Subcutaneous abdominal adipose tissue (tissue), 5 donors: ENCODE results near the gene KCNMA1.

Experiments used
- H3K27ac ChIP-seq: one replicate; pipeline ENCODE4 v1.7.0; 2013; ENCODE audit warnings: low read depth, mild to moderate bottlenecking, inconsistent platforms, low read length, moderate library complexity
- H3K27me3 ChIP-seq, 5 donors: one replicate each; pipeline ENCODE4 v1.7.0; 2013; ENCODE audit warnings: low read length in 5 of 5, inconsistent platforms in 1 of 5; ENCODE audit not compliant: control insufficient read depth in 5 of 5, insufficient read depth in 4 of 5
- H3K36me3 ChIP-seq, 5 donors: one replicate each; pipeline ENCODE4 v1.7.0; 2013; ENCODE audit warnings: low read length in 5 of 5; ENCODE audit not compliant: control insufficient read depth in 5 of 5, insufficient read depth in 5 of 5
- H3K4me1 ChIP-seq, 5 donors: one replicate each; pipeline ENCODE4 v1.7.0; 2013; ENCODE audit warnings: low read length in 5 of 5, mild to moderate bottlenecking in 3 of 5, moderate library complexity in 1 of 5; ENCODE audit not compliant: control insufficient read depth in 5 of 5, insufficient read depth in 5 of 5
- H3K4me3 ChIP-seq, 5 donors: one replicate each; pipeline ENCODE4 v1.7.0; 2013; ENCODE audit warnings: low read length in 5 of 5, low read depth in 1 of 5
- H3K9ac ChIP-seq, 5 donors: one replicate each; pipeline ENCODE4 v1.7.0; 2013; ENCODE audit warnings: low read length in 5 of 5, mild to moderate bottlenecking in 4 of 5, moderate library complexity in 3 of 5
- H3K9me3 ChIP-seq, 5 donors: one replicate each; pipeline ENCODE4 v1.7.0; 2013; ENCODE audit warnings: low read length in 5 of 5; ENCODE audit not compliant: control insufficient read depth in 5 of 5
- donor health status: healthy.
- donor health status: healthy.
- donor health status: healthy.
- donor health status: healthy.
- donor health status: healthy.

Gene KCNMA1

DNA sequence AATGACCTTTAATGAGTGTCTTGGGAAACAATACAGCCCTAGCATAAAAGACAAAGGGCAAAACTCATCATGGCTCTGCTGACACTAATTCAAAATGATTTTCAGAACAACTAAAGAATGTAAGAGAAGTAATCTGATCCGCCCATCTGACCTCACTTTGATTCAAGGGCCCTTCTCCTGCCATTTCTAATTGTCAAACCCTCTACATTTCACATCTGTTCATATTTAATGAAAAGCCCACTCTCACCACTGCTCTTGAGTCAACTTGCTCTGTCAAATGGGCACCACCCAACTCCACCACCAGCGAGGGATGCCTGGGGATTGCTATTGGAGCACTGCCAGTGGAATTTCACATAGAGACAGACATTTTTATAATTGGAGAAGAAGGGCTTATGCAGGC is 639.2 kb downstream of the KCNMA1 start:
- Histone ChIP-seq H3K4me1 (no peaks in the 10 kb centered on the region), H3K27me3 (no peaks in the 10 kb centered on the region), H3K9me3 (no peaks in the 10 kb centered on the region)

DNA sequence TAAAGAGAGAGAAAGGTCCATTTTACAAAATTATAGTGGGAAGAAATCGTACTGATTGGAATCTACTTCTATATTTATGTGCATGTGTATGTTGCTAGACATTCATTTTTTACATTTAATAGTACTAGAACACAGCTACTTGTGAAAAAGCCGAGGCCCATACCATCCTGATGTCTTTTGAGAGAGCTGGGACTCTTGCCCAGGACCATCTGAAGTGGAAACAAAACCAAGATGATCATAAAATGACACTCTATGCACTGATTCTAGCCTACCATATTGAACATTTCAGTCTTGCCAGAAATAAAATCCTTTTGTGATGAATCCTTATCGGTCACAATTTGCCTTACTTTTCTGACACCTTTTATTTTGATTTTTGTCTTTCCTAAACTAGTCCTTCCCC is 640.0 kb downstream of the KCNMA1 start:
- no peaks in the 10 kb centered on the region for H3K36me3 ChIP-seq
- H3K4me3 ChIP-seq, result no peak overlapping the region
- no peak overlapping the region for H3K9ac ChIP-seq
- H3K27me3 ChIP-seq, result no peaks in the 10 kb centered on the region
- H3K9me3 ChIP-seq, result no peaks in the 10 kb centered on the region
- H3K27ac ChIP-seq, result no peak overlapping the region
- peaks cover 0 to 4% (median 0%) of the 10 kb centered on the region in 5 donors for H3K4me1 ChIP-seq

More for the DNA sequence above, 639.2 kb downstream of the KCNMA1 start:
- Histone ChIP-seq H3K4me3 (no peak overlapping the region), H3K27ac (no peak overlapping the region), H3K36me3 (no peaks in the 10 kb centered on the region), H3K9ac (no peak overlapping the region)

DNA sequence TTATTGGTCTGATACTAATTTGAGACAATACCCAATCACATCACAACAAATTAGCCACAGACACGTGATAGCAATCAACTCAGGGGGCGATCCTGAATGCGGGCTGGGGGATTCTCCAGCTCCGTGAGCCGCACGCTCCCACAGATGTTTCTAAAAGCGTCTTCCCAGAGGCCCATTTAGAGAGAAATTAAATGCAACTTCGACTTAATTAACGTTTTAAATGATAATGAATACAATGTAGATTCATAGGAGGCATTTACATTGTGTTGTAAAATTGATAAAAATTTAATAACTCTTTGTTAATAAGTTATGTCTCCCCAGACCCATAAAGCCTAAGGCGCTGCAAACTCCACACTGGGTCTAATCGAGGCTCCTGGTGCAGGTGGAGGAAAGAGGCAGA is 642.6 kb downstream of the KCNMA1 start:
- H3K27me3 ChIP-seq, result no peaks in the 10 kb centered on the region
- H3K4me3 ChIP-seq, result no peak overlapping the region
- H3K4me1 ChIP-seq, result peaks cover 4 to 18% (median 13%) of the 10 kb centered on the region in 5 donors
- no peak overlapping the region for H3K27ac ChIP-seq
- no peaks in the 10 kb centered on the region for H3K36me3 ChIP-seq
- H3K9ac ChIP-seq, result no peak overlapping the region
- no peaks in the 10 kb centered on the region for H3K9me3 ChIP-seq

DNA sequence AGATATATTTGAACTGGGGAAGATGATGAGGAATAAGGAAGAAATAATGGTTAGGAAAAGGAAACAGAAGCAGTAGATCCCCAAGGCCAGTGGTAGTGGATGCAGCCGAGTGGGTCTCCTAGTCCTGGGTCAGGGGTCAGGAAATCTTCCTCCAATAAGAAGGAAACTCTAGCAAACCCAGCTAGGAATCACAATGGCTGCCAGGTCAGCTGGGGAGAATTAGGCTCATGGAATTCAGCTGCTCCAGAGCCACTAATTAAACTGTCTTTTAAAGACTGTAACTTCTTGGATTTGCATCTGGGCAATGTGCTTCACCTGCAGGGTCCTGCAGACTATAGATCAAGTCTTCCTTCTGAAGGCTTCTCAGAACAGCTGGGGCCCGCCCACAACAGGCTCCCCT is 644.4 kb downstream of the KCNMA1 start:
- Histone ChIP-seq H3K4me1 (peaks cover 4 to 18% (median 16%) of the 10 kb centered on the region in 5 donors), H3K9ac (no peak overlapping the region), H3K4me3 (no peak overlapping the region), H3K36me3 (no peaks in the 10 kb centered on the region), H3K27me3 (no peaks in the 10 kb centered on the region), H3K27ac (no peak overlapping the region), H3K9me3 (no peaks in the 10 kb centered on the region)

DNA sequence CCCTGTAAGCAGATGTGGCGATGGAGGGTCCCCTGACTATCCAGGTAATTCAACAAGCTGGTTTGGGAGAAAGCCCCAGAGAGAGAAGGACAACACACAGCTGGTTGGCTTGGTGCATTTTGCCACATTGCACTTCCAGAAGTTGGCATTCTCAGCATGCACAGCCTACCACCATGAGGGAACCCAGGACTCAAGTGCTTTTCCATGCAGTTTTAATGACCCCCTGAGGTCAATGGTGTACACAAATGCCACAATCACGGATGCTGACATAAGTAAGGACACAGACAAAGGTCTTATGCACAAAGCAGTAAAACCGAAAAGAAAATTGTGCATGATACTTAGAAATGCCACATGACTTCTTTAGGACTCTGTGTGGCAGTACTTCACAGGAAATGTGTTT is 645.1 kb downstream of the KCNMA1 start:
- Histone ChIP-seq H3K4me3 (no peak overlapping the region), H3K36me3 (no peaks in the 10 kb centered on the region), H3K27ac (no peak overlapping the region), H3K9ac (no peak overlapping the region), H3K27me3 (no peaks in the 10 kb centered on the region), H3K9me3 (no peaks in the 10 kb centered on the region), H3K4me1 (peaks cover 4 to 18% (median 16%) of the 10 kb centered on the region in 5 donors)

DNA sequence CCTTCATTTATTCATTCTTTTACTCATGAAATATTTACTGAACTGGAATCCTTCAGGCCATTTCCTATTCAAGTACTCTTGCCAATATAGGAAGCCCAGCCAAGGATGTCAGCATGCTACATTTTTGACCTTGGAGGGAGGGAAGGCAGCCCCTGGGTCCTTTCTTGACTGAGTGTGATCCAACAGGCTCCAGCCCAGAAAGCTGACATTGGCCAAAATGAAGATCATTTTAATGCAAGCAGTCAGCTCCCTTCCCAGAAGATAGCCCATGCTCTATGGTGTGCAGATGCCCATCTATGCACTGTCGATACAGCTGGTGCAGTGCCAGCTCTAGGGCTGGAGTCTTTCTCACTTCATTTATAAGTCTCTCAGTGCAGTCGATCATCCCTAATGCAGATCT is 646.0 kb downstream of the KCNMA1 start:
- no peaks in the 10 kb centered on the region for H3K9me3 ChIP-seq
- no peak overlapping the region for H3K4me3 ChIP-seq
- H3K36me3 ChIP-seq, result no peaks in the 10 kb centered on the region
- H3K4me1 ChIP-seq, result peaks cover 4 to 18% (median 16%) of the 10 kb centered on the region in 5 donors
- H3K27ac ChIP-seq, result no peak overlapping the region
- H3K27me3 ChIP-seq, result no peaks in the 10 kb centered on the region
- H3K9ac ChIP-seq, result no peak overlapping the region

DNA sequence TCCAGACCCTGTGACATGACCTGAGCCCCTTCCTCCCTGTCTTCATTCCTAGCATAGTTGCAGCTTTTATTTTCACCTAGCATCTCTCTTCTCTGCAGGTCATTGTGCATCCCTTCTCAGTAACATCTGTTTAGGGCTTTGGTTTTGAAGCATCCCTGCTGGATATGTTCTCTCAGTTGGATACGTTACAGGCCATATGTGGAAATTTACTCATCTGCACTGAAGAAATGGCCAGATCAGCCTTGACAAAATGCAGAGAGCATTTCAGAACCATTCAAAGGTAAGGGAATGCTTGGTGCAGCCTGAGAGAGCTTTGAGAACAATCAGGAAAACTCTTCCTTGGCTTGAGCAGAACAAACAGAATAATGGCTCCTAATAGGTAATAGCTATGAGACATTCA is 647.0 kb downstream of the KCNMA1 start:
- H3K9me3 ChIP-seq, result no peaks in the 10 kb centered on the region
- no peak overlapping the region for H3K4me3 ChIP-seq
- no peak overlapping the region for H3K9ac ChIP-seq
- H3K4me1 ChIP-seq, result peaks cover 4 to 18% (median 16%) of the 10 kb centered on the region in 5 donors
- no peaks in the 10 kb centered on the region for H3K27me3 ChIP-seq
- H3K36me3 ChIP-seq, result no peaks in the 10 kb centered on the region
- no peak overlapping the region for H3K27ac ChIP-seq

DNA sequence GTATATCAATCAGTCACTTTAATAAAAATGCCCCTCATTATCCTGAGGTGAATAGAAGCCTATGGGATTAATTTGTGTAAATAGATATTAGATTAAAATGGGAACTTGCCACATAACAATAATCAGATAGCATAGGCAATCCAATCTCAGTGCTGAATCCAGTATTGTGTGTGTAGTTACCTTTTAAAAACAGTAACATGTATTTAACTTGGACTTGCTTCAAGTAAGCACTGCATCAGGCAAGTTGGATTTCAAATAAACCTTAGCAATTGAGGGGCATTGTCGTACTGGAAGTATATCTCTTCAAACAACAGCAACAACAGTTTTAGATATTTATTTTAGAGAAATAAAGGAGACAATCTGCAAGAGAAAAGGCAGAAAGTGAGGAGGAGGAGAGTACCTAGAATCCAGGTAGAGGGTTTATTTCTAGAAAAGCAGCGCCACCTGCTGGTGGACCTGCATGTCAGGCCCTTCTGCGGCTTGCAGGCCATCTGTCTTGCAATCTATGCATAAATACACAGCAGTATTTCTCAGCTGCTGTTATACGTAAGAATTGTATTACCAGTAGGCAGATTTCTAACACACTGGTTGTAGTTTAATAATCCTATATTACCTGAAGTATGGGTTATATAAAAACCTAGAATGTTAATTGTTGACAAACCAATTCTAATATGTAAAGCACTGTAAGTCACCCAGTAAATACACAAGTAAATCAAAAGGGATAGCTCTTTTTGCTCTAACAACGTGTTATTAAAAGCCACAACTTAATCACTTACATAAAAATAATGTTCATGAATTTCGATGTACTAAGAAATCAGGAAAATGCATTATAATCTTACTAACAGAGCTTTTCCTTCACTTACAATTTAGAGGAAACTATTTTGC is 652.8 kb downstream of the KCNMA1 start:
- H3K27me3 ChIP-seq, result no peaks in the 10 kb centered on the region
- H3K4me3 ChIP-seq, result no peak overlapping the region
- peaks cover 0 to 8% (median 0%) of the 10 kb centered on the region in 5 donors for H3K4me1 ChIP-seq
- H3K9ac ChIP-seq, result no peak overlapping the region
- H3K36me3 ChIP-seq, result no peaks in the 10 kb centered on the region
- no peak overlapping the region for H3K27ac ChIP-seq
- H3K9me3 ChIP-seq, result no peaks in the 10 kb centered on the region

DNA sequence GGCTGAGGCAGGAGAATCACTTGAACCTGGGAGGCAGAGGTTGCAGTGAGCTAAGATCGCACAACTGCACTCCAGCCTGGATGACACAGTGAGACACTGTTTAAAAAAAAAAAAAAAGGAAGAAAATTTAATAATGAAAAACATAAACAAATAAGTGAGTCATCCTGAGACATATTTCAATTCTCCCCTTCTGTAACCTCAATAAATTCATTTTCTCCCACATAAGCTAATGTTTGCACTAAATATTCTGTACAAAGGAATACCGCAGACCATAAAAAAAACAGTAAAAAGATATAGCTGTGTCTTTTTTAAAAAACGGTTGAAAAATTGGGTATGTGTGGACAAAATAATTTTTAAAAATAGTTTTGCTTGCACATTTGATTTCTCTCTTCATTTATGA is 654.0 kb downstream of the KCNMA1 start:
- Histone ChIP-seq H3K27ac (no peak overlapping the region), H3K36me3 (no peaks in the 10 kb centered on the region)

DNA sequence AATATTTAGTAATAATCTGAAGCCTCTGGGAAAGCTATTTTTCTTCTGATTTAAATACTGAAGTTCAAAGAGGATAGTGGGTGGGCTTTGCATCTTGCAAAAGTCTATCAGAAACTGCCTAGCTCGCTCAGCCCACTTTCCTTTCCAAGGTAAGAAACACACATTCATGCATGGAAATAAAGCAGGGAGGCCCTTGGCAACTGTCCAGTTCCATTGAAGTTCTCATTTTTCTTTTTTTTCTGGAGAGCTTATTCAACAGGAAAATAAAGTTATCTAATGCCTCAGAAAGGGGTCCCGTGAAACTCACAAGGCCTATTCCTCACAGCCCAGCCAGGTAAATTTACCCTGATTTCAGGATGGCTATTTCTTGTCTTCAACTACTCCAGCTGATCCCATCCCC is 654.9 kb downstream of the KCNMA1 start:
- Histone ChIP-seq H3K4me3 (no peak overlapping the region), H3K9ac (no peak overlapping the region), H3K27me3 (no peaks in the 10 kb centered on the region), H3K4me1 (peaks cover 0 to 6% (median 0%) of the 10 kb centered on the region in 5 donors), H3K27ac (no peak overlapping the region), H3K36me3 (no peaks in the 10 kb centered on the region), H3K9me3 (no peaks in the 10 kb centered on the region)

More for the DNA sequence above, 654.0 kb downstream of the KCNMA1 start:
- Histone ChIP-seq H3K9me3 (no peaks in the 10 kb centered on the region), H3K27me3 (no peaks in the 10 kb centered on the region), H3K4me1 (peaks cover 0 to 6% (median 0%) of the 10 kb centered on the region in 5 donors), H3K9ac (no peak overlapping the region), H3K4me3 (no peak overlapping the region)
